Astrocyte (in vitro differentiated cells and primary cell): Measurements from ENCODE around the gene CD109. TPM values are rescaled to one million over a fixed set of nuclear protein-coding genes. Genes with fewer than 3 reads are reported as not detected.

Source experiments
- DNase-seq: peaks from one replicate; pipeline ENCODE4 v3.0.0-alpha.2; 2010; ENCODE audit warnings: low read depth
- FAIRE-seq: peaks from 2 replicates; lab custom pipeline; 2011; peaks lifted over from hg19 to GRCh38; lab: Jason Lieb, UNC
- H2AFZ ChIP-seq: 2 replicates; pipeline ENCODE4 v1.6.0; 2012; ENCODE audit warnings: low read depth, low read length, inconsistent platforms
- H3K27ac ChIP-seq: 2 replicates; pipeline ENCODE4 v1.5.1; 2011; ENCODE audit warnings: low read depth, low read length, inconsistent platforms
- H3K27me3 ChIP-seq: 2 replicates; pipeline ENCODE4 v1.6.0; 2011; ENCODE audit warnings: low read length, inconsistent platforms; ENCODE audit not compliant: insufficient read depth
- H3K36me3 ChIP-seq: 2 replicates; pipeline ENCODE4 v1.5.1; 2011; ENCODE audit warnings: low read length, inconsistent platforms; ENCODE audit not compliant: insufficient read depth
- H3K4me1 ChIP-seq: 2 replicates; pipeline ENCODE4 v1.5.1; 2011; ENCODE audit warnings: low read length, inconsistent platforms; ENCODE audit not compliant: insufficient read depth
- H3K4me2 ChIP-seq: 2 replicates; pipeline ENCODE4 v1.6.0; 2012; ENCODE audit warnings: low read length, inconsistent platforms
- H3K4me3 ChIP-seq: 2 replicates; pipeline ENCODE4 v1.5.1; 2011; ENCODE audit warnings: low read depth, mild to moderate bottlenecking, low read length, inconsistent platforms; ENCODE audit not compliant: insufficient read depth
- H3K79me2 ChIP-seq: 2 replicates; pipeline ENCODE4 v1.6.0; 2012; ENCODE audit warnings: mild to moderate bottlenecking, low read length, inconsistent platforms; ENCODE audit not compliant: insufficient read depth
- H3K9ac ChIP-seq: 2 replicates; pipeline ENCODE4 v1.6.0; 2012; ENCODE audit warnings: mild to moderate bottlenecking, low read length, inconsistent platforms
- H3K9me3 ChIP-seq: 2 replicates; pipeline ENCODE4 v1.5.1; 2012; ENCODE audit warnings: low read depth, mild to moderate bottlenecking, low read length, inconsistent platforms; ENCODE audit not compliant: insufficient read depth
- H4K20me1 ChIP-seq: 2 replicates; pipeline ENCODE4 v1.6.0; 2012; ENCODE audit warnings: low read length, inconsistent platforms; ENCODE audit not compliant: insufficient read depth
- H3K27ac Mint-ChIP-seq: one replicate; pipeline ENCODE4 v1.8.0; 2021; ENCODE audit warnings: mild to moderate bottlenecking, mixed read lengths; ENCODE audit not compliant: unreplicated experiment
- H3K27me3 Mint-ChIP-seq: one replicate; pipeline ENCODE4 v1.8.0; 2021; ENCODE audit warnings: low read depth, mixed read lengths; ENCODE audit not compliant: unreplicated experiment
- H3K36me3 Mint-ChIP-seq: one replicate; pipeline ENCODE4 v1.8.0; 2021; ENCODE audit warnings: low read depth, mixed read lengths; ENCODE audit not compliant: unreplicated experiment
- H3K4me1 Mint-ChIP-seq: one replicate; pipeline ENCODE4 v1.8.0; 2021; ENCODE audit warnings: low read depth, mixed read lengths; ENCODE audit not compliant: unreplicated experiment
- H3K4me3 Mint-ChIP-seq: one replicate; pipeline ENCODE4 v1.8.0; 2021; ENCODE audit warnings: mild to moderate bottlenecking, moderate library complexity, mixed read lengths; ENCODE audit not compliant: unreplicated experiment
- H3K9me3 Mint-ChIP-seq: one replicate; pipeline ENCODE4 v1.8.0; 2021; ENCODE audit warnings: mild to moderate bottlenecking, mixed read lengths; ENCODE audit not compliant: unreplicated experiment
- CTCF ChIP-seq: IDR thresholded peaks from 2 replicates; pipeline ENCODE4 v1.5.1; 2011; ENCODE audit warnings: low read depth, mild to moderate bottlenecking, inconsistent platforms, low read length, moderate library complexity; ENCODE audit not compliant: insufficient read depth
- EZH2 ChIP-seq: IDR thresholded peaks from 2 replicates; pipeline ENCODE4 v1.6.1; 2012; ENCODE audit warnings: mild to moderate bottlenecking, low read length, inconsistent platforms; ENCODE audit not compliant: insufficient read depth
- total RNA-seq: library from RNA; stranded (reverse); gene quantifications from 2 replicates; pipeline ENCODE4 v1.2.1, GENCODE V29; 2021

The CD109 gene
- total RNA-seq, 1 donor from 2014 or later, result 18.3 TPM

- Histone ChIP-seq H3K27me3 (no peaks in the 10 kb centered on the region), H4K20me1 (no peaks in the 10 kb centered on the region), H3K4me1 (peaks cover 11% of the 10 kb centered on the region), H3K4me3 (no peak overlapping the region), H3K27ac (peak overlapping the region; percentile 52), H2AFZ (no peak overlapping the region), H3K79me2 (no peaks in the 10 kb centered on the region), H3K9me3 (no peaks in the 10 kb centered on the region), H3K36me3 (no peaks in the 10 kb centered on the region), H3K4me2 (no peak overlapping the region), H3K9ac (peak overlapping the region; percentile 7)
- Mint-ChIP-seq H3K27me3 (no peaks in the 10 kb centered on the region), H3K4me1 (peaks cover 3% of the 10 kb centered on the region), H3K27ac (no peak overlapping the region), H3K4me3 (no peak overlapping the region), H3K9me3 (peaks cover 4% of the 10 kb centered on the region), H3K36me3 (peaks cover 4% of the 10 kb centered on the region)
- peak; percentile 99 for FAIRE-seq
- DNase-seq, result peak; percentile 95
- TF ChIP-seq EZH2 (no peak), CTCF (peak; percentile 62)
Measured at GRCh38 chr6:73798592-73798991, 102.6 kb downstream of the CD109 start.

- H3K27ac ChIP-seq, result no peak overlapping the region
- H3K9ac ChIP-seq, result no peak overlapping the region
- no peaks in the 10 kb centered on the region for H3K9me3 ChIP-seq
- H3K36me3 ChIP-seq, result no peaks in the 10 kb centered on the region
- peaks cover 11% of the 10 kb centered on the region for H3K4me1 ChIP-seq
- TF ChIP-seq CTCF (no peak), EZH2 (no peak)
- Mint-ChIP-seq H3K4me1 (peaks cover 4% of the 10 kb centered on the region), H3K36me3 (peaks cover 6% of the 10 kb centered on the region), H3K27ac (no peak overlapping the region), H3K27me3 (no peaks in the 10 kb centered on the region), H3K4me3 (no peak overlapping the region), H3K9me3 (peaks cover 6% of the 10 kb centered on the region)
- H3K79me2 ChIP-seq, result no peaks in the 10 kb centered on the region
- H2AFZ ChIP-seq, result no peak overlapping the region
- DNase-seq (no peak), FAIRE-seq (no peak)
- H3K27me3 ChIP-seq, result no peaks in the 10 kb centered on the region
- H3K4me3 ChIP-seq, result no peak overlapping the region
- H3K4me2 ChIP-seq, result no peak overlapping the region
- H4K20me1 ChIP-seq, result no peaks in the 10 kb centered on the region
Measured at GRCh38 chr6:73800997-73801396, 105.0 kb downstream of the CD109 start.

- no peaks in the 10 kb centered on the region for H3K27me3 Mint-ChIP-seq
- H3K4me1 ChIP-seq, result peaks cover 11% of the 10 kb centered on the region
- H3K4me1 Mint-ChIP-seq, result peaks cover 4% of the 10 kb centered on the region
- no peak overlapping the region for H3K9ac ChIP-seq
- H4K20me1 ChIP-seq, result no peaks in the 10 kb centered on the region
- H2AFZ ChIP-seq, result no peak overlapping the region
- H3K36me3 Mint-ChIP-seq, result peaks cover 3% of the 10 kb centered on the region
- DNase-seq, result no peak
- peaks cover 3% of the 10 kb centered on the region for H3K9me3 Mint-ChIP-seq
- no peak overlapping the region for H3K4me3 Mint-ChIP-seq
- H3K27me3 ChIP-seq, result no peaks in the 10 kb centered on the region
- H3K36me3 ChIP-seq, result no peaks in the 10 kb centered on the region
- TF ChIP-seq CTCF (no peak), EZH2 (no peak)
- no peak overlapping the region for H3K27ac Mint-ChIP-seq
- no peak overlapping the region for H3K4me2 ChIP-seq
- no peaks in the 10 kb centered on the region for H3K9me3 ChIP-seq
- no peaks in the 10 kb centered on the region for H3K79me2 ChIP-seq
- no peak overlapping the region for H3K27ac ChIP-seq
- no peak overlapping the region for H3K4me3 ChIP-seq
- no peak for FAIRE-seq
Measured at GRCh38 chr6:73801652-73802268, 105.8 kb downstream of the CD109 start.
